Placental epithelial cell (primary cell): ENCODE results near the gene SNX3. TPM values are rescaled to one million over a fixed set of nuclear protein-coding genes. Genes with fewer than 3 reads are reported as not detected.

Experiments used
- small RNA-seq: library from RNA; depleted of rRNA; stranded (forward); fragments of <200 nt; gene quantifications from one replicate; pipeline ENCODE3, GENCODE V24; 2012
- total RNA-seq: library from RNA; depleted of rRNA; stranded (reverse); fragments of >200 nt; gene quantifications from 2 replicates; pipeline ENCODE4 v1.2.3, GENCODE V29; 2012

SNX3 gene
- 133 and 177 TPM in 2 replicates for total RNA-seq

DNA sequence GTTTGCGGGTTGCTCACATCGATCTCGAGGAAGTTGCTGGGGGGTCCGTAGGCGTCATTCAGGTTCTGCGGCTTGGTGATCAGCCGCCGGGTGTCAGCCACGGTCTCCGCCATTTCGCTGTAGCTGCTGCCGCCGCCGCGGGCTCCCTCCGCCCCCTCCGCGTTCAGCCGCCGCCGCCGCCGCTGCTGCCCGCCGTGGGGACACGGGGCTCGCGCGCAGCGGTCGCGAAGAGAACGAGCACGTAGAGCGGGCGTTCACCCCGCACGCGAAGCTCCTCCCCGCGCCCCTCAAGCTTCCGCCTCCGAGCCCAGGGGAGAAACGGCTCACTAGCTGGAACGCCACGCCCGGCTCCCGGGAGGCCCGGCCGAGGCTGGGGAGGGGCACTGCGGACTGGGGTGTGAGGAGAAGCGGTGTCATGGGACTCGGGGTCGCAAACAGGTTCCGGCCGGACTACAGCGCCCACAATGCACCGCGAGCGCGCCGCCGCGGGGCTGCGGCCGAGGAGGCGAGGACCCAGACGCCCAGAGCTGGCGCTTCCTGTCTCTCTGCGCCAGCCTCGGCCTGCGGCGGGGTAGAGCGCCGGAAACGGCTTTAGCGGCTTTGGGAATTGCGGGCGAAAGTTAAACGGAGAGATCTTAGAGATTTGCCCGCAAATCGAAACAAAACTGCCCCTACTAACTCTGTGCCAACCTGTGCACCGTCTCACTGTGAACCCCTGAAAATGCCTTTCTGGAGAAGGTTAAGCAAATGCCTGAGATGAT, at the start of gene SNX3:
Gene SNX3, minus strand, starts transcription at position 232 of the 761 bp plus-strand sequence. Its CDS starts 119 bp downstream, at position 113.

DNA sequence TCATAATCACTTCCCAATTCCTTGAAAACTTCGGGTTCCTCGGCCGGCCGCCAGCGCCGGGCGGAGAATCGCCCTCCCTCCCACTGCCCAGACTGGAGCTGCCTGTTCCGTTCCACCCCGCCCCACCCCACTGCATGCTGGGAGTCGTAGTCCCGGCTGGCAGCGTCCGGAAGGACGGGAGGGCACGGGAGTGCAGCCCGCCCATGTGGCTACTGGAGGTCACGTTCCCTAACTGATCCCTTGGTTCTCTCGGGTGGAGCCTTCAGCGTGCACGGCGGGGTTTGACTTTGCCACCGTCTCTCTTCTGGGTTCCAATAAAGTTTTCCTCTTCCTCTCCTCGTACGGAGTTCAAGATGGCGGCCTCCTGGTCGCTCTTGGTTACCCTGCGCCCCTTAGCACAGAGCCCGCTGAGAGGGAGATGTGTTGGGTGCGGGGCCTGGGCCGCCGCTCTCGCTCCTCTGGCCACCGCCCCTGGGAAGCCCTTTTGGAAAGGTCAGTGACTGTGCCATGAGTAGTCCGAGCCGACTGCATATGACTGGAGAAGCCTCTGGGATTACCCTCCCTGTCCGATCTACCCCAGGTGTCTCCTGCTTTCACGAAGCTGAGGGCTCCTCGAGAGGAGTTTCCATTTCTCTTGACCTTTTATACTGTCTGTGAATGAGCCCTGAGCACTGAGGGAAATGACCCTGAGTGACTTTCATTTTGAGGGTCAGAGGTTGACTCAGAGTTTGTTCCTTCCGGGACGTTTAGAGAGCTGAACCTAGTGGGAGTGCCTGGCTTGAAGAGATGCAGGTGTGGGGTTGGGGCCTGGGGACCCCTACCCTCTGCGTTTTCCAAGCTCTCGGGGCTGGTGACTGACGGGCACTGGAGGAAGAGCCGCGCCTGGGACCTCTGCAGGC, 34.1 kb upstream of the SNX3 start, which contains the start of gene AFG1L:
Gene AFG1L, plus strand, starts transcription at position 328 of the 899 bp plus-strand sequence. Its CDS starts 26 bp downstream, at position 354.

GRCh38 chr6:108165714-108166663, 94.9 kb downstream of the SNX3 start, which contains the start of gene NR2E1:
Gene NR2E1 (plus strand): TSS chr6:108166022. CDS start chr6:108166766, 744 bp downstream.

Small RNA genes lying within 50 kb of the gene (small RNA-seq; reads per million reads assigned to genes)
- gene RNA5SP212 (not detected), gene RNU6-1144P (not detected), gene Z98742.2 (not detected)

Other genes starting within 250 kb of the SNX3 start
- gene OSTM1, start 186.3 kb downstream of the SNX3 start, total RNA-seq, result 5.1 and 27.1 TPM in 2 replicates
- gene NR2E1, start 95.0 kb downstream of the SNX3 start, total RNA-seq, result not detected in 2 replicates
- gene AFG1L, start 34.0 kb upstream of the SNX3 start, total RNA-seq, result 6.5 and 8.2 TPM in 2 replicates